Heart right ventricle (tissue), 16 donors: ENCODE data around the gene SH3TC2. TPM values are rescaled to one million over a fixed set of nuclear protein-coding genes. Genes with fewer than 3 reads are reported as not detected.

Source experiments
- ATAC-seq, 8 donors: fragments of 200-7000 bp; cut with Tn5 transposase; one replicate each; pipeline ENCODE4 v1.9.1; 2020; ENCODE audit warnings: mild to moderate bottlenecking in 8 of 8, moderate library complexity in 8 of 8, moderate number of reproducible peaks in 1 of 8
- DNase-seq, 2 donors: peaks; one replicate each; pipeline ENCODE4 v3.0.0-alpha.2; 2020
- H3K27ac ChIP-seq, 10 donors: fragments of 200-600 bp; sonication (generic) in 2 of 10; one replicate each; pipeline versions ENCODE4 v1.5.0 to v1.8.0; 2020 to 2022; ENCODE audit warnings: mild to moderate bottlenecking in 3 of 10
- H3K27me3 ChIP-seq, 7 donors: fragments of 200-600 bp; one replicate each; pipeline ENCODE4 v1.8.0; 2021 to 2022; ENCODE audit warnings: mild to moderate bottlenecking in 2 of 7
- H3K36me3 ChIP-seq, 9 donors: fragments of 200-600 bp; sonication (generic) in 1 of 9; one replicate each; pipeline versions ENCODE4 v1.5.0 to v1.8.0; 2020 to 2022; ENCODE audit warnings: mild to moderate bottlenecking in 2 of 9
- H3K4me1 ChIP-seq, 9 donors: fragments of 200-600 bp; sonication (generic) in 1 of 9; one replicate each; pipeline versions ENCODE4 v1.5.0 to v1.8.0; 2020 to 2022; ENCODE audit warnings: mild to moderate bottlenecking in 4 of 9
- H3K4me3 ChIP-seq, 10 donors: fragments of 200-600 bp; sonication (generic) in 2 of 10; one replicate each; pipeline versions ENCODE4 v1.5.0 to v1.8.0; 2020 to 2022; ENCODE audit warnings: mild to moderate bottlenecking in 7 of 10, moderate library complexity in 2 of 10
- H3K9me3 ChIP-seq, 11 donors: fragments of 200-600 bp in 10 of 11; sonication (generic) in 2 of 11; one replicate each; pipeline versions ENCODE4 v1.5.0 to v1.8.0; 2013 to 2022; ENCODE audit warnings: mild to moderate bottlenecking in 2 of 11, control low read depth in 1 of 11, moderate library complexity in 1 of 11
- CTCF ChIP-seq, 9 donors: fragments of 200-600 bp; sonication (generic) in 2 of 9; IDR thresholded peaks; one replicate each; pipeline versions ENCODE4 v1.5.0 to v1.8.0; 2021 to 2022; ENCODE audit warnings: antibody characterized with exemption in 9 of 9, mild to moderate bottlenecking in 5 of 9, moderate library complexity in 1 of 9
- WGBS, 2 donors: extraction: QIAGEN DNeasy Blood & Tissue Kit; methylation state at CpG; one replicate each; pipeline ENCODE4 v1.1.7; 2013; ENCODE audit warnings: inconsistent platforms in 1 of 2; 5-methylcytosine and 5-hydroxymethylcytosine counted together
- intact Hi-C, 10 donors: fragments of 100-400 bp; cut with DNase I; formaldehyde crosslinking; loops; one replicate each; pipeline versions ENCODE4 v1.11.1 to v1.14.2; 2022
- polyA plus RNA-seq, 2 donors: library from polyadenylated mRNA; stranded (reverse); fragments of 200-250 nt; gene quantifications; one replicate each; pipeline ENCODE4 v1.2.3, GENCODE V29; 2013
- total RNA-seq, 10 donors: library from RNA; stranded (reverse); fragmentation: NEBNext Ultra II Directional in 3 of 10; extraction: Animal tissue kit (Norgen Biotek cat#: 25700) in 3 of 10; gene quantifications; one replicate each; pipeline versions ENCODE4 v1.2.1 to v1.2.4, GENCODE V29; 2021 to 2023
- donor health status: Arrhythmogenic right ventricular cardiomyopathy.
- donor health status: ischemic (EF 13 %, LVEDD 7.1; RV severe dilation, severe dysfunction).
- donor health status: healthy with polysubstance abuse.
- donor health status: DM: no; HTN: yes; CAD: no.
- donor health status: DM: no; HTN: no; CAD: no.
- donor health status: ischemic (EF 25% LVEDD 6.9; RV normal size, moderate dysfunction).
- donor health status: ischemic (EF 25% LVEDD 5.7; RV mildly dilated, moderate dysfunction).
- donor health status: healthy.
- donor health status: DM: yes; HTN: yes; CAD: no.
- donor health status: Ischemic cardiomyopathy.
- donor health status: ischemic (EF 35%, LVEDD 5.7; RV mildly dilated, moderate dysfunction).
- donor health status: nonischemic (EF 11% LVEDD 7.7; RV severe dilation, severe dysfunction).
- donor health status: DM: yes; HTN: yes; CAD: no.
- donor health status: PGD.
- donor health status: ischemic (EF 29% LVEDD 5.4; RV normal size, mild dysfunction).
- donor health status: nonischemic (EF 23%, LVEDD 6.1; RV moderate dilation, normal function).

SH3TC2 gene
- total and polyA plus RNA-seq, 12 donors: 0.91 to 13.1 (median 6.9) TPM

GRCh38 chr5:149013796-149014195 is 49.1 kb downstream of the SH3TC2 start:
- no peak for ATAC-seq
- WGBS, 2 donors: 76 to 82% methylated on average over 2 of the region's 2 CpGs
- DNase-seq: no peak

GRCh38 chr5:149012350-149012749 is 50.5 kb downstream of the SH3TC2 start:
- H3K4me3 ChIP-seq: no peak overlapping the region
- H3K27ac ChIP-seq: no peak overlapping the region
- intact Hi-C loops: no loop called here
- no peak for DNase-seq
- peaks cover 0 to 14% (median 0%) of the 10 kb centered on the region in 9 donors for H3K36me3 ChIP-seq
- no peak for ATAC-seq
- H3K9me3 ChIP-seq: no peaks in the 10 kb centered on the region
- no peak for TF ChIP-seq CTCF (IDR thresholded peaks at IDR 0.05)
- H3K4me1 ChIP-seq: peaks cover 0 to 5% (median 0%) of the 10 kb centered on the region in 9 donors
- no peaks in the 10 kb centered on the region for H3K27me3 ChIP-seq
- 95 to 96% methylated on average over 5 of the region's 5 CpGs for WGBS, 2 donors

More at GRCh38 chr5:149013796-149014195, 49.1 kb downstream of the SH3TC2 start:
- H3K27ac ChIP-seq: no peak overlapping the region
- TF ChIP-seq CTCF (IDR thresholded peaks at IDR 0.05): no peak
- peaks cover 0 to 10% (median 0%) of the 10 kb centered on the region in 9 donors for H3K36me3 ChIP-seq
- peaks cover 0 to 15% (median 0%) of the 10 kb centered on the region in 9 donors for H3K4me1 ChIP-seq
- no peak overlapping the region for H3K4me3 ChIP-seq
- intact Hi-C loops: no loop called here
- no peaks in the 10 kb centered on the region for H3K9me3 ChIP-seq
- H3K27me3 ChIP-seq: no peaks in the 10 kb centered on the region

GRCh38 chr5:149011728-149012127 is 51.1 kb downstream of the SH3TC2 start:
- no peaks in the 10 kb centered on the region for H3K27me3 ChIP-seq
- DNase-seq (no peak), ATAC-seq (no peak)
- H3K36me3 ChIP-seq: peaks cover 0 to 15% (median 0%) of the 10 kb centered on the region in 9 donors
- no peak overlapping the region for H3K4me3 ChIP-seq
- 96 to 98% methylated on average over 2 of the region's 2 CpGs for WGBS, 2 donors
- H3K9me3 ChIP-seq: no peaks in the 10 kb centered on the region
- intact Hi-C loops: no loop called here
- no peak overlapping the region for H3K27ac ChIP-seq
- H3K4me1 ChIP-seq: peaks cover 0 to 5% (median 0%) of the 10 kb centered on the region in 9 donors
- no peak for TF ChIP-seq CTCF (IDR thresholded peaks at IDR 0.05)

- Histone ChIP-seq H3K27ac (no peak overlapping the region), H3K4me3 (no peak overlapping the region), H3K27me3 (no peaks in the 10 kb centered on the region), H3K36me3 (peaks cover 0 to 22% (median 0%) of the 10 kb centered on the region in 9 donors), H3K9me3 (no peaks in the 10 kb centered on the region), H3K4me1 (peaks cover 0 to 5% (median 0%) of the 10 kb centered on the region in 9 donors)
- ATAC-seq (no peak), DNase-seq (no peak)
- TF ChIP-seq CTCF (IDR thresholded peaks at IDR 0.05): no peak
- intact Hi-C loops: no loop called here
- 86 to 92% methylated on average over 3 of the region's 3 CpGs for WGBS, 2 donors
These were observed 51.8 kb downstream of the SH3TC2 start for GRCh38 chr5:149011084-149011483.
